ENCODE results near the gene CPAMD8.
"Not testable (repeated sequence)": the region's sequence is repeated elsewhere in the genome, so short reads cannot be mapped to it uniquely, and the experiment has no call there.

CPAMD8 gene

DNA sequence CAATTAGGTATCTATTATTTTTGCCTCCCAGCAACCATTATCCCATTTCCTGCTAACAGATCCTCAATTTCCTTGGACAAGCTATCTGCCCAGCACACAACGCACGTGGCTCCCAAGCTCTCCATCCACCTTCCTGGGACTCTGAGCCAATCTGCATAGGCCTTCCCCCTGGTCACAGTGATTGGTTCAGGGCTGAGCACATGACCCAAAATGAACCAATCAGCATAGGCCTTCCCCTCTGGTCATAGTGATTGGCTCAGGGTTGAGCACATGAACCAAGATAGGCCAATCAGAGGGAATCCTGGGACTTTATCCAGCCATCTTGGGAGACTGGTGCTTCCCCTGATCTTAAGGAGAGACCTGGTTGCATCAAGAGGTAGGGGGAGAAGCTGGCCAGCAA is 5.8 kb downstream of the CPAMD8 start:
- DNase-seq (ENCODE audit: extremely low read depth, low read depth): no peak
- TF ChIP-seq, protein P1, sequence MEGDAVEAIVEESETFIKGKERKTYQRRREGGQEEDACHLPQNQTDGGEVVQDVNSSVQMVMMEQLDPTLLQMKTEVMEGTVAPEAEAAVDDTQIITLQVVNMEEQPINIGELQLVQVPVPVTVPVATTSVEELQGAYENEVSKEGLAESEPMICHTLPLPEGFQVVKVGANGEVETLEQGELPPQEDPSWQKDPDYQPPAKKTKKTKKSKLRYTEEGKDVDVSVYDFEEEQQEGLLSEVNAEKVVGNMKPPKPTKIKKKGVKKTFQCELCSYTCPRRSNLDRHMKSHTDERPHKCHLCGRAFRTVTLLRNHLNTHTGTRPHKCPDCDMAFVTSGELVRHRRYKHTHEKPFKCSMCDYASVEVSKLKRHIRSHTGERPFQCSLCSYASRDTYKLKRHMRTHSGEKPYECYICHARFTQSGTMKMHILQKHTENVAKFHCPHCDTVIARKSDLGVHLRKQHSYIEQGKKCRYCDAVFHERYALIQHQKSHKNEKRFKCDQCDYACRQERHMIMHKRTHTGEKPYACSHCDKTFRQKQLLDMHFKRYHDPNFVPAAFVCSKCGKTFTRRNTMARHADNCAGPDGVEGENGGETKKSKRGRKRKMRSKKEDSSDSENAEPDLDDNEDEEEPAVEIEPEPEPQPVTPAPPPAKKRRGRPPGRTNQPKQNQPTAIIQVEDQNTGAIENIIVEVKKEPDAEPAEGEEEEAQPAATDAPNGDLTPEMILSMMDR (IDR thresholded peaks at IDR 0.05; ENCODE audit: low read depth, low read length): no peak

DNA sequence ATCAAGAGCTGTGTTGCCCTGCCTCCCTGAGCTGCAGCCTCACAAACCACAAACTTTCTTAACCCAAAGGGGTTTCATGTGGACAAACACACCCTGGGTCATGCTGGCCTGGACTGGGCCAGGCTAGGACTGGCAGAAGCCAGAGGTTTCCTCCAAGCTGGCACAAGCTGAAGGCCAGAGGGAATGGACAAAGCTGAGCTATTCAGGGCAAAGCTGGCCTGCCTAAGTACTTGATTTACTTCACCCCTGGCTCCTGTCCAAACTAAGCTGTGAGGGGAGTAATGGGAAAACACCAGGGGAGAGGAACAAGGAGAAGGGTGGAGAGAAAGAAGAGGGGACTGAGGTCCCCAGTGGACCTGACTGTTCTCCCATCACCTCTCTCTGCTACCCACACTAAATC is 6.2 kb downstream of the CPAMD8 start:
- DNase-seq (ENCODE audit: extremely low read depth, low read depth): no peak
- TF ChIP-seq, protein P1 (IDR thresholded peaks at IDR 0.05; ENCODE audit: low read depth, low read length): no peak

DNA sequence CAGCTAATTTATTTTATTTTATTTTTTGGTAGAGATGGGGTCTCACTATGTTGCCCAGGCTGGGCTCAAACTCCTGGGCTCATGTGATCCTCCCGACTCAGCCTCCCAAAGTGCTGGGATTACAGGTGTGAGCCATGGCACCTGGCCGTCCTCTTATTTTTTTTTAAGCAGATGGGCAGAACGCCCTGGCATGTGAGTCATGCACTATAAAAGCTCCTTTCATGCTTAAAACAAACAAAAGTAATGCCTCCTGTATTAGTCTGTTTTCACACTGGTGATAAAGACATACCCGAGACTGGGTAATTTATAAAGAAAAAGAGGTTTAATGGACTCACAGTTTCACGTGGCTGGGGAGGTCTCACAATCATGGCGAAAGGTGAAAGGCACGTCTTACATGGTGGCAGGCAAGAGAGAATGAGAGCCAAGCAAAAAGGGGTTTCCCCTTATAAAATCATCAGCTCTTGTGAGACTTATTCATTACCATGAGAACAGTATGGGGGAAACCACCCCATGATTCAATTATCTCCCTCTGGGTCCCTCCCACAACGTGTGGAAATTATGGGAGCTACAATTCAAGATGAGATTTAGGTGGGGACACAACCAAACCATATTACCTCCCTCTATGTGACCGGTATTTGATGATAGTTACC is 12.3 kb downstream of the CPAMD8 start:
- DNase-seq (ENCODE audit: extremely low read depth, low read depth): not testable (repeated sequence)

DNA sequence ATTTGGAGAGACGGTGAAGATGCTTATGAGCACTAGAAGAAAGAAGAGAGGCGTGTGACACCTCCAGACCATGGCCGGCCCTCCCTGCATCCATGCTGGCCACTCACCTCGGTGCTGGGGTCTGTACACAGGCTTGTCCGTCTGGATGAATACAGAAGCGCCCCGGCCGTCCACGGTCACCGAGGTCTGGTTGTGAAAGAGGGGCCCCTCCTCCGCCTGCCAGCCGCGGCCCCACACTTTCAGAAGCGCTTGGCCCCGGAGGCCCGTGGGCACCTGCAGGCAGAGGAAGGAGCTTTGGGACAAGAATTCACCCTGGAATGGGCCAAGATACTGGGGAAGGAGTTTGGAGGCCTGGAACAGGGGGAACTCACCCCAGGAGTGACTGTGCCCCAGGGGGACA is 15.1 kb downstream of the CPAMD8 start:
- TF ChIP-seq, protein P1 (IDR thresholded peaks at IDR 0.05; ENCODE audit: low read depth, low read length): no peak
- no peak for DNase-seq (ENCODE audit: extremely low read depth, low read depth)

DNA sequence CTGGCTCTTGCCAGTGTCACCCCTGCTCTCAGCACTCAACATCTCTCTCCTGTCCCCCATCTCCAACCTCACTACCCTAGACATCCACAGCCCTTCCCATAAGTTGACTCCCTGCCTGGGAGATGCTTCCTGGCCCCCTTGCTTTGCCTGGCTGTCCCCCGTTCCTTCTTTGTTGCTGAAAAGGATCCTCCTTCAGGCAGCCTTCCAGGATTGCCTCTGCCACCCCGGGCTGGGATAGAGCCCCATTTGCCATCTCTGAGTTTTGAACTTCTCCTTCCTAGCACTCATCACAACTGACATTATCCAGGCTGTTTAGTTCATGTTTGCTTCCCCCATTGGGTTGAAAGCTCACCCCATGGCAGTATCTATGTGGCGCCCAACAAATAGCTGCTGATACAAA is 20.0 kb downstream of the CPAMD8 start:
- DNase-seq (ENCODE audit: extremely low read depth, low read depth): no peak
- TF ChIP-seq, protein P1 (IDR thresholded peaks at IDR 0.05; ENCODE audit: low read depth, low read length): no peak

DNA sequence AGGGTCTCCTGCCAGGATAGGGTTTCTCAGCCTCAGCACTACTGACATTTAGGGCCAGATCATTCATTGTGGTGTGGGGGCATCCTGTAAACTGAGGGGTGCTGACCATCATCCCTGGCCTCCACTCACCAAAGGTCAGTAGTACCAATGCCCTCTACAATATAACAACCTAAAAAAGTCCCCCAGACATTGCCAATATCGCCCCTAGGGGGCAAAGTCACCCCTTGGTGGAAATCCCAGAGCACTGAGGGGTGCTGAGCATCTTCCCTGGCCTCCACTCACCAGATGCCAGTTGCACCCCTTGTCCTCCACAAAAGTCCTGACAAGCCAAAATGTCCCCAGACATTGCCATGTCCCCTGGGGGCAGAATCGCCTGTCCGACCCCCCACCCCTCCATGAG is 21.6 kb downstream of the CPAMD8 start:
- DNase-seq (ENCODE audit: extremely low read depth, low read depth): no peak
- TF ChIP-seq, protein P1 (IDR thresholded peaks at IDR 0.05; ENCODE audit: low read depth, low read length): no peak

DNA sequence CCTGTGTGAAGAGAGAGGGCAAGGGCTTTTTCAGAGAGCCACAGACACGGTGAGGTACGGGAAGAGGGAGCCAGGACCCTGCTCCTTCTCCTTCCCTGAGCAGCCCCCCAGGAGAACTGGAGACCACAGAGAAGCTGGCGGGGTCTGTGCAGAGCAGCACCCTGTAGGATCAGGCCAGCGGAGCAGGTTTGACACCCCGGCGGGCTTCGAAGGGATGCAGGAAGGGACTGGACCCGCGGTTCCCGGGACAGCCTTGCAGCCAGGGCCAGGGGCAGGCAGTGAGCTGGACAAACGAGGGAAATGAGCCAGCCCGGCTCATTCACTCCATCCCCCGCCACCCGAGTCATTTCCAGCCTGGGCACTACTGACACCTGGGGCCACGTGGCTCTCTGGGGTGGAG is 22.2 kb downstream of the CPAMD8 start:
- TF ChIP-seq, protein P1 (IDR thresholded peaks at IDR 0.05; ENCODE audit: low read depth, low read length): no peak
- DNase-seq (ENCODE audit: extremely low read depth, low read depth): no peak

DNA sequence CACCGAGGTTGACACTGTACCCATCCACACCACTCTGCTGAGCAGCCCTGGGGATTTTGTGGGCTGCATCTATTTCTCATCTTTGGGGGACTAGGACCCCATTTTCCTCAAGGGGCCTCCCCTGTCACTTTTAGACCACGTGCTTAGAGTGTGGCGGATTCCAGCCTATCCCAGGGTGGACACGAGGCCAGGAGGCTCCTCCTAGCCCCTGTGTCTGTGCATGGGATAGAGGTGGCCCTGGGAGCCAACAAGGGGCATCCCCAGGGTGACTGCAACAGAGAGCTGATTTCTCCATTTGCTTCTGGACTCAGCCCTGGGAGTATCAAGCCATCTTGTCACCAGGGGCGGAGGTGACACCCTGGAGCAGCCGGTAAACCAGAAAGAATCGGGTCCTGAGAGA is 24.2 kb downstream of the CPAMD8 start:
- TF ChIP-seq, protein P1 (IDR thresholded peaks at IDR 0.05; ENCODE audit: low read depth, low read length): no peak
- no peak for DNase-seq (ENCODE audit: extremely low read depth, low read depth)
